ENCODE measurements around the gene CGB1.
"Not testable (repeated sequence)": the region's sequence is repeated elsewhere in the genome, so short reads cannot be mapped to it uniquely, and the experiment has no call there.

CGB1 gene

DNA sequence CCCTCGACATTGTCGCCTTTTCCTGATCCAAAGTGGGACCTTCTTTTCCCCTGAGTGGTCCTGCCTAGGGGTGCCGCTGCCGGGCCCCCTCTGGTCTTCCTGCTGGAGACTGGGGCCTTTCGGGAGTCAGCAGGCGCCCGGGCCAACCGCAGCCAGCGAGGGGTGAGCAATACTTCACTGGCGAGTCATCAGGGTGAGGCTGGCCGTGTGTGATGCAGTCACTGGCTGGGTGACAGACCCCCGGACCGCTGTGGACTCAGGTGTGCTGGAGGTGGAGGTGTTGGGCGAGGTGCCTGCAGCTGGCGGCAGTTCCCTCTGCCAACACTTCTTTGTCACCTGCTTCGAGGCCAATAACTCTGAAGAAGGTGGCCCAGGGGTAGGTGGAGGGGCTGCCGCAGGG, 5.5 kb upstream of the CGB1 start:
- no peak overlapping the region for H3K4me3 ChIP-seq (ENCODE audit: low read depth, low read length)
- TF ChIP-seq, protein P1, sequence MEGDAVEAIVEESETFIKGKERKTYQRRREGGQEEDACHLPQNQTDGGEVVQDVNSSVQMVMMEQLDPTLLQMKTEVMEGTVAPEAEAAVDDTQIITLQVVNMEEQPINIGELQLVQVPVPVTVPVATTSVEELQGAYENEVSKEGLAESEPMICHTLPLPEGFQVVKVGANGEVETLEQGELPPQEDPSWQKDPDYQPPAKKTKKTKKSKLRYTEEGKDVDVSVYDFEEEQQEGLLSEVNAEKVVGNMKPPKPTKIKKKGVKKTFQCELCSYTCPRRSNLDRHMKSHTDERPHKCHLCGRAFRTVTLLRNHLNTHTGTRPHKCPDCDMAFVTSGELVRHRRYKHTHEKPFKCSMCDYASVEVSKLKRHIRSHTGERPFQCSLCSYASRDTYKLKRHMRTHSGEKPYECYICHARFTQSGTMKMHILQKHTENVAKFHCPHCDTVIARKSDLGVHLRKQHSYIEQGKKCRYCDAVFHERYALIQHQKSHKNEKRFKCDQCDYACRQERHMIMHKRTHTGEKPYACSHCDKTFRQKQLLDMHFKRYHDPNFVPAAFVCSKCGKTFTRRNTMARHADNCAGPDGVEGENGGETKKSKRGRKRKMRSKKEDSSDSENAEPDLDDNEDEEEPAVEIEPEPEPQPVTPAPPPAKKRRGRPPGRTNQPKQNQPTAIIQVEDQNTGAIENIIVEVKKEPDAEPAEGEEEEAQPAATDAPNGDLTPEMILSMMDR (IDR thresholded peaks at IDR 0.05; ENCODE audit: control insufficient read depth, extremely low read depth, insufficient read depth): no peak
- DNase-seq (ENCODE audit: low read depth): no peak

DNA sequence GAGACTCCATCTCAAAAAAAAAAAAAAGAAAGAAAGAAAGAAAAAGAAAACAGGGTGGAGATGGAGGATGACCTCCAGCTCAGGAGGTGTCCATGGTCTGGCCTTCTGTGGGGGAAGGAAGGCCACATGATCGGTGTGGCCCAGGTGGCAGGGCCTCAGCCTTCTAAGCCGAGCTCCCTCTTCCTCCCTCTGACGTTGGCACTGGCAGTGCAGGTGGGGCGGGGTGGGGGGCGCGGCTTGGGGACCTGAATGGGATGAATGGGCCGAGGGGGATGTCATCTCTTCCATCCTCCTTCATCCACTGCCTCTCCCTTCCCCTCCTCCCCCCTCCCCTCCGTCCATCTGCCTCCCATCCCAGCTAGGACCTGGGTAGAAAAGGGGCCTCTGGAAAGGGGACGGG, 3.0 kb upstream of the CGB1 start:
- not testable (repeated sequence) for H3K4me3 ChIP-seq (ENCODE audit: low read depth, low read length); DNase-seq (ENCODE audit: low read depth)

DNA sequence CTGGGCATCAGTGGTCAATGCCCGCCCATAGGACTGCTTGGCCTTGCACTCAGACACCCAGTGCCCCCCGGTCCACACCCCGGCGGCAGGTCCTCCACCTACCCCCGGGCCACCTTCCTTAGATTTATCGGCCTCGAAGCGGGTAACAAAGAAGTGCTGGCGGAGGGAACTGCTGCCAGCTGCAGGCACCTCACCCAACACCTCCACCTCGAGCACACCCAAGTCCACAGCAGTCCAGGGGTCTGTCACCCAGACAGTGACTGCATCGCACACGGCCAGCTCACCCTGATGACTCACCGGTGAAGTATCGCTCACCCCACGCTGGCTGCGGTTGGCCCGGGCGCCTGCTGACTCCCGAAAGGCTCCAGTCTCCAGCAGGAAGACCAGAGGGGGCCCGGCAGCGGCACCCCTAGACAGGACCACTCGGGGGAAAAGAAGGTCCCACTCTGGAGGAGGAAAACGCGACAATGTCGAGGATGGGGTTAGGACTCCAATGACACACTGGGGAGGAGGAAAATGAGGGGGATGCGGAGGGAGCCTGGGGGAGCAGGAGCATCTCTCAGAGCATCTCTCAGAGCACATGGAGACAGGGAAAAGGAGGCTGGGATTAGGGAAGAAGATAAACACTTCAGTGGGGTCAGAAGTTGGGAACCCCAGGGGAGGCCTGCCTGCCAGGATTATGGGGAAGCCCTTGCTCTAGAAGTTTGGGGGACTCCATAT, 2.0 kb upstream of the CGB1 start:
- DNase-seq (ENCODE audit: low read depth); H3K4me3 ChIP-seq (ENCODE audit: low read depth, low read length): not testable (repeated sequence)

DNA sequence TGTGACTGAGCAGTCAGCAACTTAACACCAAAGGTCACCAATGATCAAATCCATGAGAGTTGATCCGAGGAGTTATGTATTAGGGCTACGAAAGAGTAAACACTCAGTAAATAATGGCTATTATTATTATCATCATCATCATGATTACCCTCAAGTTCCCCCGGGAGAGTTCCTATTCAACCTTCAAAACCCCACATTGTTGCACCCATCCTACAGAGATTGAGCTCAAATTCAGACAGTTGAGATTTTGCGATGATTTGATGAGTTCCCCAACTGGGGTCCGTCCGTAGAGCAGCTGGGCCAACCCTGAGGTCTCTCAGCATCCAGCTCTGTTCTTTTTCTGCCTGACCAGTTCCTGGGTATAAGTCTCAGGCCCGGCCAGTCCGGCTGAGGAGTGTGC, 1.4 kb upstream of the CGB1 start:
- not testable (repeated sequence) for DNase-seq (ENCODE audit: low read depth)

DNA sequence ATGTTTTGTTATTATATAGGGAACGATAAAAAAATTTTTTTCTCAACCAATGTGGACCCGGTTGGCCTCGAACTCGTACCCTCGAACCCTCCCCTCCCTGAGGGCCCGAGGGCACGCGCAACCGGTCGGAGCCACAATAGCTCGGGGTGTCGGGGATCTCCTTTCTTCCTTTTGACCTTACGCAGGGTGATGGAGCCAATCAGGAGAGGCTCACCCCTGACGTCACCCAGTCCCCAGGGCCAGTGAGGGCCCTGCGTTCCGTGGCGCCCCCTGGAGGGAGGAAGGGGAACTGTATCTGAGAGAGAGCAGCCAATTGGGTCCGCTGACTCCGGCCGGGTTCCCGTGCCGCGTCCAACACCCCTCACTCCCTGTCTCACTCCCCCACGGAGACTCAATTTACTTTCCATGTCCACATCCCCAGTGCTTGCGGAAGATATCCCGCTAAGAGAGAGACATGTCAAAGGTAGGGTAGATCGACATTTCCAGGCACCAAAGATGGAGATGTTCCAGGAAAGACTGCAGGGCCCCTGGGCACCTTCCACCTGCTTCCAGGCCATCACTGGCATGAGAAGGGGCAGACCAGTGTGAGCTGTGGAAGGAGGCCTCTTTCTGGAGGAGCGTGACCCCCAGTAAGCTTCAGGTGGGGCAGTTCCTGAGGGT, 4.9 kb downstream of the CGB1 start, which contains the start of gene CGB2:
Gene CGB2 (plus strand): TSS at position 249 of the 660 bp plus-strand sequence. CDS start 206 bp downstream, at position 455.
- not testable (repeated sequence) for DNase-seq (ENCODE audit: low read depth); H3K4me3 ChIP-seq (ENCODE audit: low read depth, low read length)
- TF ChIP-seq, protein P1 (IDR thresholded peaks at IDR 0.05; ENCODE audit: control insufficient read depth, extremely low read depth, insufficient read depth): 0 out of 2 replicates have a peak, but pooled peaks have one; percentile 16

More for the DNA sequence above, 1.4 kb upstream of the CGB1 start:
- H3K4me3 ChIP-seq (ENCODE audit: low read depth, low read length): not testable (repeated sequence)

DNA sequence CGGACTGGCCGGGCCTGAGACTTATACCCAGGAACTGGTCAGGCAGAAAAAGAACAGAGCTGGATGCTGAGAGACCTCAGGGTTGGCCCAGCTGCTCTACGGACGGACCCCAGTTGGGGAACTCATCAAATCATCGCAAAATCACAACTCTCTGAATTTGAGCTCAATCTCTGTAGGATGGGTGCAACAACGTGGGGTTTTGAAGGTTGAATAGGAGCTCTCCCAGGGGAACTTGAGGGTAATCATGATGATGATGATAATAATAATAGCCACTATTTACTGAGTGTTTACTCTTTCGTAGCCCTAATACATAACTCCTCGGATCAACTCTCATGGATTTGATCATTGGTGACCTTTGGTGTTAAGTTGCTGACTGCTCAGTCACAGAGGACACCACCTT, 6.4 kb downstream of the CGB1 start:
- not testable (repeated sequence) for H3K4me3 ChIP-seq (ENCODE audit: low read depth, low read length); DNase-seq (ENCODE audit: low read depth)

DNA sequence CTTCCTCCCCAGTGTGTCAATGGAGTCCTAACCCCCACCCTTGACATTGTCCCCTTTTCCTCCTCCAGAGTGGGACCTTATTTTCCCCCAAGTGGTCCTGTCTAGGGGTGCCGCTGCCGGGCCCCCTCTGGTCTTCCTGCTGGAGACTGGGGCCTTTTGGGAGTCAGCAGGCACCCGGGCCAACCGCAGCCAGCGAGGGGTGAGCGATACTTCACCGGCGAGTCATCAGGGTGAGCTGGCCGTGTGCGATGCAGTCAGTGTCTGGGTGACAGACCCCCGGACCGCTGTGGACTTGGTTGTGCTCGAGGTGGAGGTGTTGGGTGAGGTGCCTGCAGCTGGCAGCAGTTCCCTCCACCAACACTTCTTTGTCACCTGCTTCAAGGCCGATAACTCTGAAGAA, 6.9 kb downstream of the CGB1 start:
- H3K4me3 ChIP-seq (ENCODE audit: low read depth, low read length); DNase-seq (ENCODE audit: low read depth): not testable (repeated sequence)

DNA sequence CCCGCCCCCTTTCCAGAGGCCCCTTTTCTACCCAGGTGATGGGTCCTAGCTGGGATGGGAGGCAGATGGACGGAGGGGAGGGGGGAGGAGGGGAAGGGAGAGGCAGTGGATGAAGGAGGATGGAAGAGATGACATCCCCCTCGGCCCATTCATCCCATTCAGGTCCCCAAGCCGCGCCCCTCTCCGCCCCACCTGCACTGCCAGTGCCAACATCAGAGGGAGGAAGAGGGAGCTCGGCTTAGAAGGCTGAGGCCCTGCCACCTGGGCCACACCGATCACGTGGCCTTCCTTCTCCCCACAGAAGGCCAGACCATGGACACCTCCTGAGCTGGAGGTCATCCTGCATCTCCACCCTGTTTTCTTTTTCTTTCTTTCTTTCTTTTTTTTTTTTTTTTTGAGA, 8.0 kb downstream of the CGB1 start:
- not testable (repeated sequence) for H3K4me3 ChIP-seq (ENCODE audit: low read depth, low read length); DNase-seq (ENCODE audit: low read depth)

DNA sequence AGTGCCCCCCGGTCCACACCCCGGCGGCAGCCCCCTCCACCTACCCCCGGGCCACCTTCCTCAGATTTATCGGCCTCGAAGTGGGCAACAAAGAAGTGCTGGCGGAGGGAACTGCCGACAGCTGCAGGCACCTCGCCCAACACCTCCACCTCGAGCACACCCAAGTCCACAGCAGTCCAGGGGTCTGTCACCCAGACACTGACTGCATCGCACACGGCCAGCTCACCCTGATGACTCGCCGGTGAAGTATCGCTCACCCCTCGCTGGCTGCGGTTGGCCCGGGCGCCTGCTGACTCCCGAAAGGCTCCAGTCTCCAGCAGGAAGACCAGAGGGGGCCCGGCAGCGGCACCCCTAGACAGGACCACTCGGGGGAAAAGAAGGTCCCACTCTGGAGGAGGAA, 11.1 kb downstream of the CGB1 start:
- not testable (repeated sequence) for H3K4me3 ChIP-seq (ENCODE audit: low read depth, low read length); DNase-seq (ENCODE audit: low read depth)

DNA sequence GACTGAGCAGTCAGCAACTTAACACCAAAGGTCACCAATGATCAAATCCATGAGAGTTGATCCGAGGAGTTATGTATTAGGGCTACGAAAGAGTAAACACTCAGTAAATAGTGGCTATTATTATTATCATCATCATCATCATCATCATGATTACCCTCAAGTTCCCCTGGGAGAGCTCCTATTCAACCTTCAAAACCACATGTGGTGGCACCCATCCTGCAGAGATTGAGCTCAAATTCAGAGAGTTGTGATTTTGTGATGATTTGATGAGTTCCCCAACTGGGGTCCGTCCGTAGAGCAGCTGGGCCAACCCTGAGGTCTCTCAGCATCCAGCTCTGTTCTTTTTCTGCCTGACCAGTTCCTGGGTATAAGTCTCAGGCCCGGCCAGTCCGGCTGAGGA, 11.6 kb downstream of the CGB1 start:
- not testable (repeated sequence) for H3K4me3 ChIP-seq (ENCODE audit: low read depth, low read length); DNase-seq (ENCODE audit: low read depth)

DNA sequence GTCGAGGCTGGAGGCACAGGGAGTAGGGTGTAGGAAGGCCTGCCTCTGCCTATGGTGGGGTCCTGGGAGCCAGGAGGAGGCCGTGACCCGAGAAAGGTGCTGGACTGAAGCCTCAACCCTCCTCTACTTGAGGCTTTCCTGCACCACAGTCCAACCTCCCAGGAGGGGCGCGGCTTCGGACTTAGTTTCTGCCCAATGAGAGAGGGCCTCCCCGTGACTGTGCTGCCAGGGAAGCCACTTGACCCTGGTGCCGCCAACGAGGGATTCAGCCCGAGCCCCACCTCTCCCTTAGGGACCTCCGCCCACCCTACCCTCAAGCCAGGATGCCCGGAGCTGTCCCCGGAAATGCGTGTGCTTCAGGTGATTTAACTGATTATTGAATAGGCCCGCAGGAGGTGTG, 12.5 kb downstream of the CGB1 start, which contains the start of gene CGB3:
Gene CGB3 (minus strand): TSS at position 101 of the 400 bp plus-strand sequence. CDS start 362 bp downstream, outside the sequence.
- not testable (repeated sequence) for DNase-seq (ENCODE audit: low read depth); H3K4me3 ChIP-seq (ENCODE audit: low read depth, low read length)

DNA sequence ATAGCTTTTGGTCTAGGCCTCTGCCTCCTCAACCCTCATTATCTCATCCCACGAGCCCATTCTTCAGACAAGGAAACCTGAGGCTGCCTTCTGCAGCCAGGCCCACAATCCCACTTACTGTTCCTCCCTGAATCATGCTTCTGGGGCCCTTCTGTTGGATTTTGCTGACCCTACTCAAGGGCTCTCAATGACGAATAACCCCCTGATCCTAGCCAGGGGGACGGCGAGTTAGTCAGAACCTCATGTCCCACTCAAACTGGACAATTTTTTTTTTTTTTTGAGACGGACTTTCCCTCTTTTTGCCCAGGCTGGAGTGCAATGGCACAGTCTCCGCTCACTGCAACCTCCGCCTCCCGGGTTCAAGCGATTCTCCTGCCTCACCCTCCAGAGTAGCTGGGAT, 14.6 kb downstream of the CGB1 start:
- H3K4me3 ChIP-seq (ENCODE audit: low read depth, low read length): no peak overlapping the region

More for the DNA sequence above, 14.6 kb downstream of the CGB1 start:
- no peak for DNase-seq (ENCODE audit: low read depth)
- TF ChIP-seq, protein P1 (IDR thresholded peaks at IDR 0.05; ENCODE audit: control insufficient read depth, extremely low read depth, insufficient read depth): no peak
